GM12875 (cell line): ENCODE data around the gene FGF21.

Experiments
- H3K4me3 ChIP-seq: one replicate; pipeline ENCODE4 v1.5.1; 2011; ENCODE audit warnings: low read depth, low read length, control low read depth
- TF ChIP-seq, protein P1 (sequence below): IDR thresholded peaks from 2 replicates; pipeline ENCODE4 v1.5.1; 2011; ENCODE audit warnings: low read depth, mild to moderate bottlenecking, control low read depth, inconsistent platforms, low read length, moderate library complexity, borderline replicate concordance; ENCODE audit not compliant: insufficient read depth

The FGF21 gene

DNA sequence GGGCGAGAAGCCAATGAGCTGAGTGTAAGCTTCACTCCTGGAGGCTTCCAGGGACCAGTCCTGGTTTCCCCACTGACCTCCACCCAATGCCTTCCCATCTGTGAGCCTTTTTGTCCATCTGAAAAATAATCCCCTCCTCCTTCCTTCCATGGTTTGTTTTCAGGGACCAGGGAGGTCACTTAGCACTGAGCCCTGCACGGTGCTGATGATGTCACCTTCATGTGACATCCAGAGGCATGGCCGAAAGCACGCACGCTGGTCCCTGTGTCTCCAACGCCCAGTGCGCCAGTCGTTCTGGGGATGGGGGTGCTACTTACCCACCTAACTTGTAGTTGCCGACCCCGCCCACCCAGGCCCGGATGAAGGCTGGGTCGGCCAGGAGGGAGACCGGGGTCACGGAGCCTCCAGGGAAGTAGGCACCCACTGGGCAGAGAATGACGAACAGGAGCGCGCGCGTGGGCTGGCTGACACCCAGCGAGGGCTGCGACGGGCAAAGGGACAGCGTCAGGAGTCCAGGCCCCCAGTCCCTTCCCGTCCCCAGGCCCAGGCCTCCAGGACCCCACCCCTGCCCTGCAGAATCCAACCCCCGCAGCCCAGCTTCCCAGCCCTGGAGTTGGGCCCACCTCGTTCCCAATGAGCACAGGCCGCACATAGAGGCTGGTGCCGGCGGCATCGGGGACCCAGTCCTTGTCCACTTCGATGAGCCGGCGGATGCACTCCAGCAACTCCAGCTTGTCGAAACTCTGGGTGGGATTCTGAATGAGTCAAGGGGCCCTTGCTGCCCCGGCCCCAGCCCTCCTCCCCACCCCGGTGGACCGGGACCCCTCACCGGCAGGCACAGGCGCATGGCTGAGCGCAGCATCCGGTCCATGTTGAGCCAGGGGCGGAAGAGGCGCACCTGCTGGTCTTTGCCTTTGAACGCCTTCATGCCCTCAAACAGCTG, 44.3 kb downstream of the FGF21 start:
- H3K4me3 ChIP-seq = no peak overlapping the region

DNA sequence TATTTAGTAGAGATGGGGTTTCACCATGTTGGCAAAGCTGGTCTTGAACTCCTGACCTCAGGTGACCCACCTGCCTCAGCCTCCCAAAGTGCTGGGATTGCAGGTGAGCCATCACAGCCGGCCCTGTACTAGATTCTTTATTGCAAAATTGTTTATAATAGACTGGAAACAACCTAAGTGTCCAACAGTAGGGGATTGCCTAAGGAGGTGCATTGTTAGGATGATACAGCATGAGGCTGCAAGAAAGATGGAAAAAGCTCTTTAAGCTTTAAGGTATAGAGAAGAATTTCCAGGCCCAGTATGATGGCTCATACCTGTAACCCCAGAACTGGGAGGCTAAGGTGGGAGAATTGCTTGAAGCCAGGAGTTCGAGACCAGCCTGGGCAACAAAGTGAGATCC, 47.3 kb downstream of the FGF21 start:
- TF ChIP-seq, protein P1, sequence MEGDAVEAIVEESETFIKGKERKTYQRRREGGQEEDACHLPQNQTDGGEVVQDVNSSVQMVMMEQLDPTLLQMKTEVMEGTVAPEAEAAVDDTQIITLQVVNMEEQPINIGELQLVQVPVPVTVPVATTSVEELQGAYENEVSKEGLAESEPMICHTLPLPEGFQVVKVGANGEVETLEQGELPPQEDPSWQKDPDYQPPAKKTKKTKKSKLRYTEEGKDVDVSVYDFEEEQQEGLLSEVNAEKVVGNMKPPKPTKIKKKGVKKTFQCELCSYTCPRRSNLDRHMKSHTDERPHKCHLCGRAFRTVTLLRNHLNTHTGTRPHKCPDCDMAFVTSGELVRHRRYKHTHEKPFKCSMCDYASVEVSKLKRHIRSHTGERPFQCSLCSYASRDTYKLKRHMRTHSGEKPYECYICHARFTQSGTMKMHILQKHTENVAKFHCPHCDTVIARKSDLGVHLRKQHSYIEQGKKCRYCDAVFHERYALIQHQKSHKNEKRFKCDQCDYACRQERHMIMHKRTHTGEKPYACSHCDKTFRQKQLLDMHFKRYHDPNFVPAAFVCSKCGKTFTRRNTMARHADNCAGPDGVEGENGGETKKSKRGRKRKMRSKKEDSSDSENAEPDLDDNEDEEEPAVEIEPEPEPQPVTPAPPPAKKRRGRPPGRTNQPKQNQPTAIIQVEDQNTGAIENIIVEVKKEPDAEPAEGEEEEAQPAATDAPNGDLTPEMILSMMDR = no peak

More for the DNA sequence above, 44.3 kb downstream of the FGF21 start:
- TF ChIP-seq, protein P1 = no peak

DNA sequence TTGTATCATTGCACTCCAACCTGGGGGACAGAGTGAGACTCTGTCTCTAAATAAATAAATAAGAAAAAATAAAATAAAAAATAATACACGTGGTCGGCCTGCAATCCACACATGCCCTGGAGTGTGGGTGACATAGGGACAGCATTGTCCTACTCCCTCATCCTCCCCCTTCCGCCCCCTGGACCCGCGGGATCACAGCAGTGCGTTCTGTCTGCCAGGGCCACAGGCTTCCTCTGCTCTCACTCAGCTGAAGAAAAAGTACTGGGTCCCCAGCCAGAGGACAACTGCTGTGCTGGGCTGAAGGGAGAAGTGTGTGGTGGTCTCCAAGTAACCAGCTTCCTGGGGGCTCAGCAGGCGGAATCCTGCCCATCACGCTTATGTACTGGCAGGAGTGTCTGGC, 49.2 kb downstream of the FGF21 start:
- H3K4me3 ChIP-seq = no peak overlapping the region
- TF ChIP-seq, protein P1 = no peak

More for the DNA sequence above, 47.3 kb downstream of the FGF21 start:
- no peak overlapping the region for H3K4me3 ChIP-seq

DNA sequence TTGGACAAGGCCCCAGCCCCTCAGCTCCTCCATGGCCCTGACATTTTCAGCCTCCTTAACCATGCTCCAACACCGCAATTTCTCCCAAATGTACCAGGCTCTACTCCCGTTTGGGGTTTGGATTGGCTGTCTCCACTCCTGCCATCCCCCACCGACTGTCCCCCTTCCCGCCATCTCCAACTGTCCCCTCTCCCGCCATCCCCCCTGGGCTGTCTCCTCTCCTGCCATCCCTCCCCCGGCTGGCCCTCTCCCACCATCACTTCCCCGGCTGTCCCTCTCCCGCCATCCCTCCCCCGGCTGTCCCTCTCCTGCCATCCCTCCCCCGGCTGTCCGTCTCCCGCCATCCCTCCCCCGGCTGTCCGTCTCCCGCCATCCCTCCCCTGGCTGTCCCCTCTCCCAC, 50.1 kb downstream of the FGF21 start:
- TF ChIP-seq, protein P1 = no peak

DNA sequence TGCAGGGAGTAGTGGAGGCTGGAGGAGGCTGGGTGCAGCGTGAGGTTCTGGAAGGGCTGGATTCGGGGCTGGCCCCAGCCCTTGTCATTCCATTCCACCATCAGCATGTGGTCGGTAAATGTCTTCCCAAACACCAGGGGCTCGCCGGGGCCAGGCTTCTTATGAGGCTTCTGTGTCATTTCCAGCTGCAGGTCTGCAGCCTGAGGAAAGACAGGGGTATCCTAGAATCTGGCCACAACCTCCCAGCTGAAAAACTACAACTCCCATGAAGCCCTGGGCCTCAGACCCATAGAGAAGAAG, 51.1 kb downstream of the FGF21 start:
- no peak overlapping the region for H3K4me3 ChIP-seq
- TF ChIP-seq, protein P1 = no peak

More for the DNA sequence above, 50.1 kb downstream of the FGF21 start:
- H3K4me3 ChIP-seq = no peak overlapping the region

DNA sequence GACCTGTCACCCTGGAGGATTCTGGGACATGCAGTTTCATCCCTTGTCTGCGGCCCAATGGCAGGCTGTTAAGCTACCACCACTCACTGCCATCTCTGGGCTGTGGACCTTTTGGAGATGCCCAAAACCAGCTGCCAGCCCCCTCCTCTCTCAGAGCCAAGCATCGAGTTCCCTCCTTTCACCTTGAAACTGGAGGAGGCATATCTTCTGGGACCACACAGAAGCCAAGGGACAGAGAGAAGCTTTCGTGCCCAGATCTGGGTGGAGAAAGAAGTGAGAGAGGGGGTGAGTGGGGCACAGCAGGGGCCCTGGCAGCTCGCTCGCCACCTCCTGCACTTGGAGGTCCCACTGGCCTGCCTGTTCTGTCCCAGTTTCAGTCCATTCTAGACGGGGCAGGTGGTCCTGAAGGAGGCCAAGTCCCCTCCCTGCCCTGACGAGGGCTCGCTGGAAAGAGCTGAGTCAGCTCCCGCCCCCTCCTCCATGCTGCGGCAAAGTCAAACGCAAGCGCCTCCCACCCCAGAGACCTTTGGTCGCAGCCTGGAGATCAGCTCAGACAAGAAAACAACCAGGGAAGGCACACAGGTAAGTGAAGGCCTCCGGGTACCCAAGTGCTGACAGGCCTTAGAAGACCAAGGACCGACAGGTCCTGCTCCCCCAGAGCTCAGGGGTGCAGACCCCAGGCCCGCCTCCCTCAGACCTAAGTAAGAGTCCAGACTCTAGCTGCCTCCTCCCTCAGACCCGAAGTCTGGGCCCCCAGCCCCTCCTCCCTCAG, 51.7 kb downstream of the FGF21 start:
- no peak overlapping the region for H3K4me3 ChIP-seq
- TF ChIP-seq, protein P1 = no peak
